Esophagus squamous epithelium (tissue), 5 donors: ENCODE results near the gene SLC43A3. TPM values are rescaled to one million over a fixed set of nuclear protein-coding genes. Genes with fewer than 3 reads are reported as not detected.
"Not testable (repeated sequence)": the region's sequence is repeated elsewhere in the genome, so short reads cannot be mapped to it uniquely, and the experiment has no call there.

ENCODE experiments used
- DNase-seq: peaks from one replicate; lab custom pipeline; 2025; lab: John Stamatoyannopoulos, UW
- H3K27ac ChIP-seq, 4 donors: fragments of 200-600 bp; sonication (generic); one replicate each; pipeline ENCODE4 v1.5.1; 2016 to 2019; ENCODE audit warnings: mild to moderate bottlenecking in 1 of 4
- H3K27me3 ChIP-seq, 4 donors: fragments of 200-600 bp; sonication (generic); 1 replicate in 3 of 4; 2 replicates in 1 of 4; pipeline versions ENCODE4 v1.5.1 to v1.6.0; 2017 to 2021; ENCODE audit warnings: antibody characterized with exemption in 1 of 4
- H3K36me3 ChIP-seq, 3 donors: fragments of 200-600 bp; sonication (generic); one replicate each; pipeline ENCODE4 v1.5.1; 2016 to 2019
- H3K4me1 ChIP-seq, 3 donors: fragments of 200-600 bp; sonication (generic); one replicate each; pipeline ENCODE4 v1.5.1; 2017 to 2019
- H3K4me3 ChIP-seq, 4 donors: fragments of 200-600 bp; sonication (generic); 1 replicate in 3 of 4; 2 replicates in 1 of 4; pipeline ENCODE4 v1.5.1; 2016 to 2019; ENCODE audit warnings: mild to moderate bottlenecking in 2 of 4, moderate library complexity in 1 of 4
- H3K9me3 ChIP-seq, 3 donors: fragments of 200-600 bp; sonication (generic); one replicate each; pipeline ENCODE4 v1.5.1; 2016 to 2019
- POLR2A ChIP-seq, 4 donors: fragments of 450-650 bp; IDR thresholded peaks; one replicate each; pipeline ENCODE4 v1.6.1; 2017; ENCODE audit warnings: antibody characterized with exemption in 4 of 4, mild to moderate bottlenecking in 4 of 4, moderate library complexity in 3 of 4
- WGBS, 2 donors: methylation state at CpG; one replicate each; pipeline ENCODE4 v1.1.5; 2018; 5-methylcytosine and 5-hydroxymethylcytosine counted together
- intact Hi-C: fragments of 100-400 bp; cut with DNase I; formaldehyde crosslinking; loops from one replicate; pipeline ENCODE4 v1.15.0; 2022
- total RNA-seq, 4 donors: library from RNA; depleted of rRNA; stranded (reverse); fragments of >200 nt; gene quantifications; one replicate each; pipeline ENCODE4 v1.1.0, GENCODE V29; 2016
- TF ChIP-seq, protein P1 (sequence below), 6 experiments: fragments of 450-650 bp in 4 of 6; fragments of 200-600 bp in 2 of 6; sonication (generic) in 2 of 6; IDR thresholded peaks; one replicate each; pipeline ENCODE4 v1.5.1; 2016 to 2019; ENCODE audit warnings: antibody characterized with exemption in 6 of 6, mild to moderate bottlenecking in 4 of 6, moderate library complexity in 4 of 6
- donor health status: DM: yes; HTN: yes; CAD: no.

The SLC43A3 gene
- total RNA-seq, 4 donors from 2014 or later, result 54.1 to 90.9 (median 75.6) TPM

DNA sequence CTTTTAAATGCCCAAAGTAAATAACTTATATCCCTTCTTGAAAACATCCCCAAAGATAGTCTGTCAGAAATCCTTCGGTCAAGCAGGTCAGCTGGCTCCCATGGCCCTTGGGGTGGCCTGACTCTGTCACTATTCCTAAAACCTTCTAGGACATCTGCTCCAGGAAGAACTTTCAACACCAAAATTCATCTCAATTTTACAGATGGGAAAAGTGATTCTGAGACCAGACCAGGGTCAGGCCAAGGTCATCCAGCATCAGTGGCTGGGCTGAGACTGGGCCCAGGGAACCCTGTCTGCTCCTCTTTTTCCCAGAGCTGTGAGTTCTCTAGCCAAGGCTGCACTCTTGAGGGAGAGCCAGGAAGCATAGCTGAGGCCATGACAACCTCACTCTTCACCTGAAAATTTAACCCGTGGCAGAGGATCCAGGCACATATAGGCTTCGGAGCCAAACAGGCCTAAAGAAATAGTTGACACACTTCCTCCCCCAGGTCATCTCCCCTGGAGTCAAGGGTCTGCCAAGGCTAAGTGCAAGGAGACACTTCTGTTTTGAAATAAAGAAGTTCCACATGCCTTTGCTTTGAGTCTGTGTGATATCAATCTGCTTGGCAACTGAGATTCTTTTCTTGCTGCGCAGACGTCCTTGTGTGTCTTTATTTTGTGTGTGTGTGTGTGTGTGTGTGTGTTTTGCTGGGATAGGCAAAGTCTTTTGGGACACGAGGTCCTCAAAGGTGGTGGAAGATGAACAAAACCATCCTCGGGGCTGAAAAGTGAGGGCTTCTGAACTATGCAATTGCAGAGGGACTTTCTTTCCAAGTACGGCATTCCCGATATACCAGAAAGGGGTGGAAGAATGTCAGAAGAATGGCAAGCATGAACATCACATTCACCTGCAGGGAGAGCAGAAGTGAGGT is 19.7 kb downstream of the SLC43A3 start:
- Histone ChIP-seq H3K27ac (peak overlapping the region in 3 of 4 donors; percentile 37 to 72 (median 57)), H3K4me1 (peaks cover 0 to 26% (median 17%) of the 10 kb centered on the region in 3 donors), H3K36me3 (peaks cover 16 to 76% (median 32%) of the 10 kb centered on the region in 3 donors), H3K9me3 (no peaks in the 10 kb centered on the region), H3K27me3 (no peaks in the 10 kb centered on the region), H3K4me3 (no peak overlapping the region)
- WGBS, 2 donors, result 71 to 84% methylated on average over 8 to 9 of the region's 9 CpGs
- intact Hi-C loops, result no loop called here
- TF ChIP-seq POLR2A (IDR thresholded peaks at IDR 0.05), result no peak
- DNase-seq, result no peak

DNA sequence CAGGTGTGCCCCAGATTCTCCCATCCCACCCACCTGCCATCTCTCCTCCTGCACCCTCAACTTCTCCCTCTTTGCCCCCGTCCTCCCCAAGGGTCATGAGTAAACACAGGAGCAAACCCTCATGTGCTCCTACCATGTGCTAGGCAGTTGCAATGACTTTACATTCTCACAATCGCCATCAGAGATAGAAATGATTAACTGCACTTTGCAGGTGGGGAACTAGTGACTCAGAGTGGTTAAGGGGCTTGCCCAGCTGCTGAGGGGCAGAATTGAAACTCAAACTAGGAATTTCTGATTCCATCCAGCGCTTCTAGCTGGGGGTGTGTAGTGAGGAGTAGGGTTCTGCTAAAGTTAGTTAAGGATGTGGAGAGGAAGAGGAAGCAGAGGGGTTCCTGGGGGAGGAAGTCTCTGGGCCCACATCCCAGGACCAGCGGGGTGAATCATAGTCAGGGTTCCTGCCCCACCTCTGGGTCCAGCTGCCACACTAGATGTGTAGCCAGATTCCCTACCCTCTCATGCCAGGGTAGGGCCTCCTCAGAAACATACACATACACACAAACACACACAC is 20.5 kb downstream of the SLC43A3 start:
- DNase-seq, result no peak
- TF ChIP-seq, protein P1, sequence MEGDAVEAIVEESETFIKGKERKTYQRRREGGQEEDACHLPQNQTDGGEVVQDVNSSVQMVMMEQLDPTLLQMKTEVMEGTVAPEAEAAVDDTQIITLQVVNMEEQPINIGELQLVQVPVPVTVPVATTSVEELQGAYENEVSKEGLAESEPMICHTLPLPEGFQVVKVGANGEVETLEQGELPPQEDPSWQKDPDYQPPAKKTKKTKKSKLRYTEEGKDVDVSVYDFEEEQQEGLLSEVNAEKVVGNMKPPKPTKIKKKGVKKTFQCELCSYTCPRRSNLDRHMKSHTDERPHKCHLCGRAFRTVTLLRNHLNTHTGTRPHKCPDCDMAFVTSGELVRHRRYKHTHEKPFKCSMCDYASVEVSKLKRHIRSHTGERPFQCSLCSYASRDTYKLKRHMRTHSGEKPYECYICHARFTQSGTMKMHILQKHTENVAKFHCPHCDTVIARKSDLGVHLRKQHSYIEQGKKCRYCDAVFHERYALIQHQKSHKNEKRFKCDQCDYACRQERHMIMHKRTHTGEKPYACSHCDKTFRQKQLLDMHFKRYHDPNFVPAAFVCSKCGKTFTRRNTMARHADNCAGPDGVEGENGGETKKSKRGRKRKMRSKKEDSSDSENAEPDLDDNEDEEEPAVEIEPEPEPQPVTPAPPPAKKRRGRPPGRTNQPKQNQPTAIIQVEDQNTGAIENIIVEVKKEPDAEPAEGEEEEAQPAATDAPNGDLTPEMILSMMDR (IDR thresholded peaks at IDR 0.05), result no peak
- no peak for TF ChIP-seq POLR2A (IDR thresholded peaks at IDR 0.05)
- no peak overlapping the region for H3K4me3 ChIP-seq
- H3K36me3 ChIP-seq, result peaks cover 16 to 67% (median 32%) of the 10 kb centered on the region in 3 donors
- peaks cover 0 to 26% (median 17%) of the 10 kb centered on the region in 3 donors for H3K4me1 ChIP-seq
- H3K9me3 ChIP-seq, result no peaks in the 10 kb centered on the region
- peak overlapping the region in 3 of 4 donors; percentile 37 to 72 (median 57) for H3K27ac ChIP-seq
- no peaks in the 10 kb centered on the region for H3K27me3 ChIP-seq
- intact Hi-C loops, result no loop called here
- 38 to 67% methylated on average over 3 to 4 of the region's 4 CpGs for WGBS, 2 donors

DNA sequence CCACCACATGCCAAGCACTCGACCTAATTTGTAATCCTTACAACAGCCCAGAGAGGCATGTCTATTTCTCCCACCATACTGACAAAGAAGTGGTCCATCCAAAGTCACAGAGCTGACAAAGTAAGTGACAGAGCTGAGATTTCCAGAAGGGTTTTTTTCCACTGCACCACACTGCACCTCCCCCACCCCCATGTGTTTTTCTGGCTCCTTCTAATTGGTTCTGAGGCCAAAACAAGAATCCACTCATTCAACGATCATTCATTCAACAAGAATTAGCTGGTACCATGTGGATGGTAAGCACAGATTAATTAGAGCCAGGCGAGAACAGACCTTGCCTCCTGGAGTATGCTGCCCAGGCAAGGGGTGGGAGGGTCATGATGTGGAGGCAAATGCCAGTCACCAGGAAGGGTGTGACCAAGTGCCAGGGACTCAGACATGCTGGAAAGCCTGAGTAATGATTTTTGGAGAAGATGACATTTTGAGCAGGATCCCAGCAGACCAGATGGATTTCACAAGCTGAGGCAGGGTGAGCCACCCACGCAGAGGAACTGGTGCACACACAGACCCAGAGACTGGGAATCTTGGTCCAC is 21.6 kb downstream of the SLC43A3 start:
- peaks cover 0 to 26% (median 17%) of the 10 kb centered on the region in 3 donors for H3K4me1 ChIP-seq
- TF ChIP-seq, protein P1 (IDR thresholded peaks at IDR 0.05), result no peak
- no peak for TF ChIP-seq POLR2A (IDR thresholded peaks at IDR 0.05)
- no peaks in the 10 kb centered on the region for H3K9me3 ChIP-seq
- no peak for DNase-seq
- H3K36me3 ChIP-seq, result peaks cover 16 to 57% (median 32%) of the 10 kb centered on the region in 3 donors
- no peak overlapping the region for H3K4me3 ChIP-seq
- intact Hi-C loops, result no loop called here
- H3K27ac ChIP-seq, result no peak overlapping the region
- no peaks in the 10 kb centered on the region for H3K27me3 ChIP-seq
- WGBS, 2 donors, result 69 to 72% methylated on average over 4 of the region's 4 CpGs

DNA sequence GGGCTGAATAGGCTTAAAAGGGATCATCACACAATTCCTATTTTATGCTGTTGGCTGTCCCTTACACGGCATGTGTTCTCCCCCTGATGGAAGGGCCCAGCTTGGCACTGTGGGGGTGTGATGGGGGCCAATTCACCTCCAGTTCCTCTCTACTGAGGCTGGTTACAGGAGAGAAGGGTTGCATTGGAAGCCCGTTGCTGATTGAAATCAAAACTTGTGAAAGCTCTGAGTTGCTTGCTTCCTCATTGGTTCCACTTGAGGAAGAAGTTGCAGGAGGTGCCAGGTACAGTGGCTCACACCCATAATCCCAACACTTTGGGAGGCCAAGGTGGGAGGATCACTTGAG is 23.1 kb downstream of the SLC43A3 start:
- Histone ChIP-seq H3K4me1 (peaks cover 0 to 26% (median 17%) of the 10 kb centered on the region in 3 donors), H3K36me3 (peaks cover 4 to 41% (median 18%) of the 10 kb centered on the region in 3 donors), H3K27ac (no peak overlapping the region), H3K4me3 (no peak overlapping the region), H3K9me3 (no peaks in the 10 kb centered on the region), H3K27me3 (no peaks in the 10 kb centered on the region)
- WGBS, 2 donors, result 70 to 89% methylated on average over 1 to 2 of the region's 2 CpGs
- TF ChIP-seq, protein P1 (IDR thresholded peaks at IDR 0.05), result no peak
- no peak for TF ChIP-seq POLR2A (IDR thresholded peaks at IDR 0.05)
- no peak for DNase-seq
- intact Hi-C loops, result no loop called here

DNA sequence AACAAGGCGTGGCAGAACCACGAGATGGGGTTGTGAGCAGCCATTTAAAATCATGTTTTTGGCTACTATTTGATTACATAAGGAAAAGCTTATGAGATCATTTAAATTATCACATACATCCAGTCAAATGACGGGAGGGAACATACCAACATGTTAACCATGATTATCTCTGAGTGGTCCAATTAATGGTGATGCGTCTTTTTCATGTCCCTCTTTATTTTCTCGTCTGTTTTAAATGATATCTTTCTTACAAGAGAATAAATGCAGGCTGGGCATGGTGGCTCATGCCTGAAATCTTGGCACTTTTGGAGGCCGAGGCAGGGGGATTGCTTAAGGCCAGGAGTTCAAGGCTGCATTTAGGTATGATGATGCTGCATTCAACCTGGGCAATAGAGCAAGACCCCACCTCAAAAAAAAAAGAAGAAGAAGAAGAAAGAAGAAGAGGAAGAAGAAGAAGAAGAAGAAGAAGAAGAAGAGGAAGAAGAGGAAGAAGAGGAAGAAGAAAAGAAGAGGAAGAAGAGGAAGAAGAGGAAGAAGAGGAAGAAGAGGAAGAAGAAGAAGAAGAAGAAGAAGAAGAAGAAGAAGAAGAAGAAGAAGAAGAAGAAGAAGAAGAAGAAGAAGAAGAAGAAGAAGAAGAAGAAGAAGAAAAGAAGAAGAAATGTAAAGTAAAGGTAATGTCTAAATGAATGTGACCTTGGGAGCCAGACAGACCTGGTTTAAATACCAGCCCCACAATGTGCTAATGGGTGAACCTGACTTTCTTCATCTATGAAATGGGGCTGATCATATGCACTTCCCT is 23.7 kb downstream of the SLC43A3 start:
- peaks cover 0 to 26% (median 17%) of the 10 kb centered on the region in 3 donors for H3K4me1 ChIP-seq
- DNase-seq, H3K27ac ChIP-seq, intact Hi-C loops, H3K27me3 ChIP-seq, H3K9me3 ChIP-seq, H3K4me3 ChIP-seq: not testable (repeated sequence)
- WGBS, 2 donors, result 76 to 79% methylated on average over 5 to 6 of the region's 6 CpGs
- peaks cover 0 to 35% (median 12%) of the 10 kb centered on the region in 3 donors for H3K36me3 ChIP-seq
